HUDEP-2 (cell line): ENCODE measurements around the gene SLC49A3.
A peak's percentile ranks its signal among the peaks of the same experiment; 100 is the strongest.

Experiments
- DNase-seq, 76 experiments: peaks; one replicate each; lab custom pipeline; 2025; ENCODE audit not compliant: unreplicated experiment in 76 of 76; lab: John Stamatoyannopoulos, UW

The SLC49A3 gene

GRCh38 chr4:667545-667925 is 21.4 kb downstream of the SLC49A3 start:
- DNase-seq = no peak

GRCh38 chr4:666822-667544 is 22.0 kb downstream of the SLC49A3 start:
- no peak for DNase-seq

GRCh38 chr4:666436-666810 is 22.5 kb downstream of the SLC49A3 start:
- no peak for DNase-seq

- no peak for DNase-seq
Measured at GRCh38 chr4:665751-666435, 23.1 kb downstream of the SLC49A3 start.

DNA sequence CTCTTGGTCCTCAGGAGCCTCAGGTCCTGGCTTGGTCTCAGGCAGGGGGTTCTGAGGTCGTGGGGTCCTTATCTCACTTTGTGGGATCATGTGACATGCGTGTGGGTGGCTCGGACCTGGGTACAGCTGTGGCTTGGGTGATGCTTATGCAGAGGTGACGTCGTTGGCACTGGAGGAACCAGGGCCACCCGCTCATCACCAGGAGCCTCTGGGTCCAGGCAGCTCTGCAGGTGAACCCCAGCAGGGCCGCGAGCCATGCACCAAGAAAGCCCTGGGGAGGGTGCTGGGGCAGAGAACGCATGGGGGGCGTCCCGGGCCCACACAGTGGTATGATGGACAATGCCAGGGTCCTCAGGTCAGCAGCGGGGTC is 23.6 kb downstream of the SLC49A3 start:
- DNase-seq = no peak

DNA sequence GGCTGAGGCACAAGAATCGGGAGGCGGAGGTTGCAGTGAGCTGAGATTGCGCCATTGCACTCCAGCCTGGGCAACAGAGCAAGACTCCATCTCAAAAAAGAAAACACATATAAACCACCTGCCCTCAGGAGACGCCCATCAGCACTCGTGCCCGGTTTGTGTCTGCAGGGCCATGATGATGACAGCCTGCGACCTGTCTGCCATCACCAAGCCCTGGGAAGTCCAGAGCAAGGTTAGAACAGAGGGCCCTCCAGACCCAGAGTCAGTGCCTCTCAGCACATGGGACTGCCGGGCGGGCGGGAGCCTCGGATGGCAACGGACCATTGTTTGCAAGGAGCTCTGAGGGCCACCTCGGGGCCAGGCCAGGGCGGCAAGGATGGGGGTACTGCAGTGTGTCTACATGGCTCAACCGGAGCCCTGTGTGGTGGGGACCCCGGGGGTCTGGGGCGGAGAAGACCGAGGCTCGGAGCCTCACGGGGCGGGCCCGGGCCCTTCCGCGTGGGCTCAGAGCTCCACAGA is 24.2 kb downstream of the SLC49A3 start:
- no peak for DNase-seq

DNA sequence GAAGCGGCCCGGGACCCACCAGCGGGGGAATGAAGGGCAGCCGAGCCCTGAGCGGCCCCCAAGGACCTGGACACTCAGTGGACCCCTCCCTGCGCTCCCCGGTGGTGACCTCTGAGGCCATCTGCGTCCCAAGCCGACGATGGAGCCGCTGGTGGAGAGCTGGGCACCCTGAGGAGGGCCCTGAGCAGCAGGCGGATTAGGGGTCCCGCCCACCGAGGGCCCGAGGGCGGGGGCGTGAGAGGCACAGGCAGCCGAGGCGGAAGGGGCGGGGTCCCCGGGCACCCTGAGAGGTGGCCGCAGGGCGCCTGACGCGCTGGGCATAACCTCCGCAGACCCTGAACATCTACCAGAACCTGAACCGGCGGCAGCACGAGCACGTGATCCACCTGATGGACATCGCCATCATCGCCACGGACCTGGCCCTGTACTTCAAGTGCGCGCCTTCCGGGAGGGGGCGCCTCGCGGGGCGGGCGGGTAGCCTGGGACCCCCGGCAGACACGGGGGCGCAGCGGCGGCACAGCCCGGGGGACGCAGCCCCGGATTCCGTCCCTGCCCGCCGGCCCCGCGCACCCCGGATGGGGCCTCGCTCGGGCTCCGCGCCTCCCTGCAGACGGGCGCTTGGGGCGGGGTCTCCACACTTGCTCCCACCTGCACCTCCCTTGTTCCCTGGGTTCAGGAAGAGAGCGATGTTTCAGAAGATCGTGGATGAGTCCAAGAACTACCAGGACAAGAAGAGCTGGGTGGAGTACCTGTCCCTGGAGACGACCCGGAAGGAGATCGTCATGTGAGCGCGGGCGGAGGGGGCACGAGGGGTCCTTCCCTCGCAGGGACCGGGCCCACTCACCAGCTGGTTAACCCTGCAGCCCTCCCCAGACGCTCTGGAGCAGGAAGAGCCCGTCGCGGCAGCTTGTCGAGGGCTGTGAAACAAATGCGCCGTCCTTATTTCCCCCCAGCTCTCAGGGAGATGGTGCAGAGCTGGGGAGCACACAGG is 25.2 kb downstream of the SLC49A3 start:
- DNase-seq = peak in 53 of 76 experiments; percentile 2 to 66 (median 45)

GRCh38 chr4:663046-663437 is 25.9 kb downstream of the SLC49A3 start:
- no peak for DNase-seq

- no peak for DNase-seq
Measured at GRCh38 chr4:661881-662761, 26.8 kb downstream of the SLC49A3 start.

- no peak for DNase-seq
Measured at GRCh38 chr4:661231-661630, 27.7 kb downstream of the SLC49A3 start.

GRCh38 chr4:660401-660800 is 28.6 kb downstream of the SLC49A3 start:
- DNase-seq = no peak

GRCh38 chr4:659851-660250 is 29.1 kb downstream of the SLC49A3 start:
- no peak for DNase-seq

DNA sequence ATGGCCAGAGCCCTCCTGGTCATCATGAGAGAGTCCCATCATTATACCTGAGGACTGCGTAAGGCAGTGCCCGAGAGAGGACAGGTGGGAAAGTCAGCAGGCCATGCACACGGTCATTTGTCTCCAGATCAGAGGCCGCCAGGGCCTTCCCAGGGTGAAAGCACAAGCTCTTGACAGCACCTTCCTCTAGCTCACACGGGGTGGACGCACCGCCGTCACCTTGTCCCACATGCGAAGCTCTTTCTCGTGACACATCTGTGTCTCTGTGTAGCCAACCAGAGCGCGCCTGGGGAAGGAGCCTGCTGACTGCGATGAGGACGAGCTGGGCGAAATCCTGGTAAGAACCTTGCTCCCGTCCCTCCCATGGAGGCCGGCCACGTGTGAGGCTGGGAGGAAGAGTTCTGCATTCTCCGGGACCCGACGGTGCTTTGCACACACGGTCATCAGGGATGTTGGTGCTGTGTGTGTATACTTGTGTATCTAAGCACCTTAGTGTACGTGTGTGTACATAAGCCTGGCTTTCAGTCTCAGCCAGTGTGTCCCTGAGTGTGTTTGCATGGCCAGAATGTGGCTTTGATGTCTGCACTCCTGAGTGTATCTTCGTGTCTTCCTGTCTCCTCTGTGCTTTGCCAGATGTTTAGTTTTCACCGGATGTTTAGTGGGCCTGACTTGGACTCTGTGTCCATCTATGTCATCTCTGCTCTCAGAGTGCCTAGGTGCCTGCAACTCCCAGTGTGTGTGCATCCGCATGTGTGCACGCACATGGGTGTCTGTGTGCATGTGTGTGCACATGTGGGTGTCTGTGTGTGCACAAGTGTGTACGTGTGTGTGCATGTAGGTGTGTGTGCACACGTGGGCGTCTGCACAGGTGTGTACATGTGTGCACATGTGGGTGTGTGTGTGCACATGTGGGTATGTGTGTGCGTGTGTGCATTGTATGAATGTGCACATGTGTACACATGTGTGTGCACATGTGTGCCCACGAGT is 30.0 kb downstream of the SLC49A3 start:
- no peak for DNase-seq

DNA sequence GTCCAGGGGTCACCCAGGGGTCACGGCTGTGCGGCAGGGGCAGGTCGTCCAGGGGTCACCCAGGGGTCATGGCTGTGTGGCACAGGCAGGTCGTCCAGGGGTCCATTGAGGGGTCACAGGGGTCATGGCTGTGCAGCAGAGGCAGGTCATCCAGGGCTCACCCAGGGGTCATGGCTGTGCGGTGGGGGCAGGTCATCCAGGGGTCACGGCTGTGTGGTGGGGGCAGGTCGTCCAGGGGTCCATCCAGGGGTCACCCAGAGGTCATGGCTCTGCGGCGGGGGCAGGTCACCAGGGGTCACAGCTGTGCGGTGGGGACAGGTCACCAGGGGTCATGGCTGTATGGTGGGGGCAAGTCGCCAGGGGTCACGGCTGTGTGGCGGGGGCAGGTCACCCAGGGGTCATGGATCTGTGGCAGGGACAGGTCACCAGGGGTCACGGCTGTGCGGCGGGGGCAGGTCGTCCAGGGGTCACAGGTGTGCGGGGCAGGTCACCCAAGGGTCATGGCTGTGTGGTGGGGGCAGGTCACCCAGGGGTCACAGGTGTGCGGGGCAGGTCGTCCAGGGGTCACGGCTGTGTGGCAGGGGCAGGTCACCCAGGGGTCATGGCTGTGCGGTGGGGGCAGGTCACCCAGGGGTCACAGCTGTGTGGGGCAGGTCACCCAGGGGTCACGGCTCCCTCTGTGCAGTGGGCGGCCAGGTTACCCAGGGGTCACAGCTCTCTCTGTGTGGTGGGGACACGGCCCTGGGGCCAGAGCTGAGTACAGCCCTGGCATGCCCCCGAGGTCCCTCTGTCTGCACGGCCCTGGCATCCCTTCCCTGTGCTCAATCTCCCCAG is 30.9 kb downstream of the SLC49A3 start:
- no peak for DNase-seq

DNA sequence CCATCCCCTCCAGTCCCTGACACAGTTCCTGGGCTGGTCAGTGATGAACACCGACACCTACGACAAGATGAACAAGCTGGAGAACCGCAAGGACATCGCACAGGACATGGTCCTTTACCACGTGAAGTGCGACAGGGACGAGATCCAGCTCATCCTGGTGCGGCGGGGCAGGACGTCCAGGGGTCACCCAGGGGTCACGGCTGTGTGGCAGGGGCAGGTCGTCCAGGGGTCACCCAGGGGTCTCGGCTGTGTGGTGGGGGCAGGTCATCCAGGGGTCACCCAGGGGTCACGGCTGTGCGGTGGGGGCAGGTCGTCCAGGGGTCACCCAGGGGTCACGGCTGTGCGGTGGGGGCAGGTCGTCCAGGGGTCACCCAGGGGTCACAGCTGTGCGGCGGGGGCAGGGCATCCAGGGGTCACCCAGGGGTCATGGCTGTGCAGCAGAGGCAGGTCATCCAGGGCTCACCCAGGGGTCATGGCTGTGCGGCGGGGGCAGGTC is 31.6 kb downstream of the SLC49A3 start:
- no peak for DNase-seq

DNA sequence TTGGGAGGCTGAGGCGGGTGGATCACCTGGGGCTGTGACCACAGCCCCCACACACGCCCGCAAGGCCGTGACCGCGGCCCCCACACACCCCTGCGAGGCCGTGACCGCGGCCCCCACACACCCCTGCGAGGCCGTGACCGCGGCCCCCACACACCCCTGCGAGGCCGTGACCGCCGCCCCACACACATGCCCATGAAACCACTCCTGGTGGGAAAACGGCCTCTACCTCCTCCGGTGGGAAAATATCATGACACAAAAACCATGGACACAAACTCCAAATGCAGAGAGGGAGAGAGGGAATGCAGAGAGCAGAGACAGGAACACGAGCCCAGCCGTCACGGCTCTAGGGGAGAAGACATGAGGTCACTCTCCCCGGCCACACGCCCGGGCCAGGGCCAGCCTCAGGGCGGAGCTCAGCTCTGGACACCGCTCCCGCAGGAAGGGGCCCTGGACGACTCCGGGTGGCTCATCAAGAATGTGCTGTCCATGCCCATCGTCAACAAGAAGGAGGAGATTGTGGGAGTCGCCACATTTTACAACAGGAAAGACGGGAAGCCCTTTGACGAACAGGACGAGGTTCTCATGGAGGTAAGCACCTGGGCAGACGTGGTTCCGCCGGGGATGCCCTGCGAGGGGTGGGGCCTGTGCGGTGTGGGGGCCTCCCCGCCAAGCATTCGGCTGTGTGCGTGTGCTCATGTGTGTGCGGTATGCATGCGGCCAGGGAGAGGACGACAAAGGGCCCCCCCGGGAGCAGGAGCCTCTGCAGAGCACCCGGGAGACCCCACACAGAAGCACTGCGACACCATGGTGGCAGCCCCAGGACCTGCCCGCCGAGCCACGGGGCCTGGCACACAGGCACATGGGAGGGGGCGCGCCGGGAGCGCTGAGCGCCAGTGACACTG is 32.3 kb downstream of the SLC49A3 start:
- DNase-seq = no peak
